ENCODE data around the gene CROT. TPM values are rescaled to one million over a fixed set of nuclear protein-coding genes. Genes with fewer than 3 reads are reported as not detected.
"Not testable (repeated sequence)": the region's sequence is repeated elsewhere in the genome, so short reads cannot be mapped to it uniquely, and the experiment has no call there.

CROT gene
- total RNA-seq, result 1 to 10 TPM; 9.2 to 9.3 TPM

- Mint-ChIP-seq H3K27me3 (no peaks in the 10 kb centered on the region), H3K4me3 (peak within 1 kb of the TSS; percentile 93), H3K36me3 (ENCODE audit: low read depth) (peaks cover 28% of the 10 kb centered on the region), H3K9me3 (no peaks in the 10 kb centered on the region), H3K4me1 (peaks cover 11% of the 10 kb centered on the region), H3K27ac (peak within 1 kb of the TSS; percentile 88)
- peak; percentile 98 for ATAC-seq (replicated peaks)
Measured at GRCh38 chr7:87345166-87345927, at the start of gene CROT. CROT (plus strand) TSS chr7:87345664; CDS start chr7:87349069, 3,405 bp downstream.

- Mint-ChIP-seq H3K9me3 (peaks cover 5% of the 10 kb centered on the region), H3K27me3 (peaks cover 8% of the 10 kb centered on the region), H3K4me1 (no peaks in the 10 kb centered on the region), H3K27ac (no peak overlapping the region), H3K36me3 (ENCODE audit: low read depth) (no peaks in the 10 kb centered on the region), H3K4me3 (no peak overlapping the region)
- ATAC-seq (replicated peaks), result no peak
Measured at GRCh38 chr7:87300756-87301155, 44.7 kb upstream of the CROT start.

- Mint-ChIP-seq H3K9me3 (no peaks in the 10 kb centered on the region), H3K36me3 (ENCODE audit: low read depth) (no peaks in the 10 kb centered on the region), H3K4me1 (no peaks in the 10 kb centered on the region), H3K4me3 (no peak overlapping the region), H3K27me3 (peaks cover 3% of the 10 kb centered on the region), H3K27ac (no peak overlapping the region)
- no peak for ATAC-seq (replicated peaks)
Measured at GRCh38 chr7:87310790-87311419, 34.6 kb upstream of the CROT start.

- H3K36me3 Mint-ChIP-seq (ENCODE audit: low read depth), result no peaks in the 10 kb centered on the region
- no peaks in the 10 kb centered on the region for H3K4me1 Mint-ChIP-seq
- H3K9me3 Mint-ChIP-seq, result no peaks in the 10 kb centered on the region
- no peaks in the 10 kb centered on the region for H3K27me3 Mint-ChIP-seq
- peak; percentile 70 for ATAC-seq (replicated peaks)
- H3K27ac Mint-ChIP-seq, result no peak overlapping the region
- no peak overlapping the region for H3K4me3 Mint-ChIP-seq
Measured at GRCh38 chr7:87312215-87312865, 33.1 kb upstream of the CROT start.

GRCh38 chr7:87316097-87316700 lies 29.3 kb upstream of the CROT start:
- H3K9me3 Mint-ChIP-seq, result no peaks in the 10 kb centered on the region
- no peaks in the 10 kb centered on the region for H3K4me1 Mint-ChIP-seq
- H3K27me3 Mint-ChIP-seq, result no peaks in the 10 kb centered on the region
- H3K4me3 Mint-ChIP-seq, result no peak overlapping the region
- peak; percentile 79 for ATAC-seq (replicated peaks)
- H3K27ac Mint-ChIP-seq, result no peak overlapping the region
- no peaks in the 10 kb centered on the region for H3K36me3 Mint-ChIP-seq (ENCODE audit: low read depth)

- Mint-ChIP-seq H3K4me1 (no peaks in the 10 kb centered on the region), H3K9me3 (no peaks in the 10 kb centered on the region), H3K27me3 (no peaks in the 10 kb centered on the region), H3K27ac (no peak overlapping the region), H3K36me3 (ENCODE audit: low read depth) (no peaks in the 10 kb centered on the region), H3K4me3 (peak overlapping the region; percentile 24)
- ATAC-seq (replicated peaks), result no peak
Measured at GRCh38 chr7:87316846-87317552, 28.5 kb upstream of the CROT start.

- peak; percentile 48 for ATAC-seq (replicated peaks)
- H3K4me3 Mint-ChIP-seq, result peak overlapping the region; percentile 24
- no peaks in the 10 kb centered on the region for H3K9me3 Mint-ChIP-seq
- no peaks in the 10 kb centered on the region for H3K4me1 Mint-ChIP-seq
- no peaks in the 10 kb centered on the region for H3K36me3 Mint-ChIP-seq (ENCODE audit: low read depth)
- no peak overlapping the region for H3K27ac Mint-ChIP-seq
- H3K27me3 Mint-ChIP-seq, result no peaks in the 10 kb centered on the region
Measured at GRCh38 chr7:87317691-87318245, 27.7 kb upstream of the CROT start.

- peak; percentile 13 for ATAC-seq (replicated peaks)
- no peaks in the 10 kb centered on the region for H3K27me3 Mint-ChIP-seq
Measured at GRCh38 chr7:87318741-87319140, 26.7 kb upstream of the CROT start.

GRCh38 chr7:87319154-87319581 lies 26.3 kb upstream of the CROT start:
- not testable (repeated sequence) for H3K4me1 Mint-ChIP-seq; H3K36me3 Mint-ChIP-seq (ENCODE audit: low read depth); H3K9me3 Mint-ChIP-seq; H3K27me3 Mint-ChIP-seq
- Mint-ChIP-seq H3K4me3 (peak overlapping the region; percentile 59), H3K27ac (peak overlapping the region; percentile 78)
- ATAC-seq (replicated peaks), result peak; percentile 49

More at GRCh38 chr7:87318741-87319140, 26.7 kb upstream of the CROT start:
- no peaks in the 10 kb centered on the region for H3K9me3 Mint-ChIP-seq
- no peaks in the 10 kb centered on the region for H3K4me1 Mint-ChIP-seq
- no peaks in the 10 kb centered on the region for H3K36me3 Mint-ChIP-seq (ENCODE audit: low read depth)
- peak overlapping the region; percentile 59 for H3K4me3 Mint-ChIP-seq
- peak overlapping the region; percentile 78 for H3K27ac Mint-ChIP-seq

GRCh38 chr7:87322912-87323311 lies 22.6 kb upstream of the CROT start:
- Mint-ChIP-seq H3K27ac (no peak overlapping the region), H3K4me1 (no peaks in the 10 kb centered on the region), H3K27me3 (no peaks in the 10 kb centered on the region), H3K9me3 (peaks cover 8% of the 10 kb centered on the region), H3K36me3 (ENCODE audit: low read depth) (no peaks in the 10 kb centered on the region), H3K4me3 (no peak overlapping the region)
- no peak for ATAC-seq (replicated peaks)

- Mint-ChIP-seq H3K27ac (no peak overlapping the region), H3K4me3 (no peak overlapping the region), H3K27me3 (no peaks in the 10 kb centered on the region), H3K9me3 (peaks cover 18% of the 10 kb centered on the region), H3K36me3 (ENCODE audit: low read depth) (peaks cover 9% of the 10 kb centered on the region), H3K4me1 (no peaks in the 10 kb centered on the region)
- no peak for ATAC-seq (replicated peaks)
Measured at GRCh38 chr7:87325576-87326370, 19.7 kb upstream of the CROT start.

- ATAC-seq (replicated peaks), result no peak
- Mint-ChIP-seq H3K4me3 (no peak overlapping the region), H3K36me3 (ENCODE audit: low read depth) (peaks cover 9% of the 10 kb centered on the region), H3K9me3 (peaks cover 18% of the 10 kb centered on the region), H3K4me1 (no peaks in the 10 kb centered on the region), H3K27ac (no peak overlapping the region), H3K27me3 (no peaks in the 10 kb centered on the region)
Measured at GRCh38 chr7:87328281-87328680, 17.2 kb upstream of the CROT start.

GRCh38 chr7:87330316-87330715 lies 15.1 kb upstream of the CROT start:
- H3K9me3 Mint-ChIP-seq, result peaks cover 20% of the 10 kb centered on the region
- H3K4me1 Mint-ChIP-seq, result no peaks in the 10 kb centered on the region
- H3K27ac Mint-ChIP-seq, result no peak overlapping the region
- H3K36me3 Mint-ChIP-seq (ENCODE audit: low read depth), result peaks cover 9% of the 10 kb centered on the region
- no peak for ATAC-seq (replicated peaks)
- H3K27me3 Mint-ChIP-seq, result no peaks in the 10 kb centered on the region
- H3K4me3 Mint-ChIP-seq, result no peak overlapping the region
